Endothelial cell of umbilical vein (primary cell): ENCODE results near the gene COL4A2. TPM values are rescaled to one million over a fixed set of nuclear protein-coding genes. Genes with fewer than 3 reads are reported as not detected.

ENCODE experiments used
- BruUV-seq: library from RNA; stranded (reverse); fragments of 400-500 nt; replicated peaks from 2 replicates; lab custom pipeline; 2021; lab: Mats Ljungman, UMichigan
- CTCF ChIA-PET: fragments of 300-600, 350-600 bp; sonication (Branson Sonifier 250); formaldehyde crosslinking; loops from one replicate; lab custom pipeline; 2021; ENCODE audit warnings: antibody characterized with exemption, inconsistent platforms; lab: Charles Lee
- POLR2A ChIA-PET: fragments of 300-600, 350-600 bp; sonication (Branson Sonifier 250); formaldehyde crosslinking; loops from one replicate; lab custom pipeline; 2021; ENCODE audit warnings: antibody characterized with exemption, inconsistent platforms; lab: Charles Lee
- DNase-seq: peaks from one replicate; pipeline ENCODE4 v3.0.0-alpha.2; 2011; ENCODE audit warnings: low read depth, low spot score
- FAIRE-seq: peaks from 2 replicates; lab custom pipeline; 2011; peaks lifted over from hg19 to GRCh38; lab: Jason Lieb, UNC
- H2AFZ ChIP-seq: 2 replicates; pipeline ENCODE4 v1.6.0; 2012; ENCODE audit warnings: low read depth, low read length, control low read depth, inconsistent platforms
- H3K27ac ChIP-seq: 2 replicates; pipeline ENCODE4 v1.5.1; 2011; ENCODE audit warnings: low read depth, mild to moderate bottlenecking, control low read depth, low read length, moderate library complexity; ENCODE audit not compliant: insufficient read depth
- H3K27me3 ChIP-seq, 2 experiments: 2 replicates each; pipeline versions ENCODE4 v1.6.0 to v1.6.1; 2011; ENCODE audit warnings: low read length in 2 of 2, mixed read lengths in 1 of 2; ENCODE audit not compliant: control insufficient read depth in 2 of 2, insufficient read depth in 2 of 2
- H3K36me3 ChIP-seq, 2 experiments: 2 replicates in 1 of 2; 3 replicates in 1 of 2; pipeline ENCODE4 v1.5.1; 2011; ENCODE audit warnings: low read length in 2 of 2, mild to moderate bottlenecking in 1 of 2, moderate library complexity in 1 of 2; ENCODE audit not compliant: control insufficient read depth in 2 of 2, insufficient read depth in 2 of 2; ENCODE audit errors: extremely low read depth in 1 of 2
- H3K4me1 ChIP-seq: 3 replicates; pipeline ENCODE4 v1.5.1; 2011; ENCODE audit warnings: mild to moderate bottlenecking, low read length; ENCODE audit not compliant: control insufficient read depth, insufficient read depth; ENCODE audit errors: extremely low read depth
- H3K4me2 ChIP-seq: 2 replicates; pipeline ENCODE4 v1.6.1; 2011; ENCODE audit warnings: low read length, control low read depth, mixed read lengths; ENCODE audit not compliant: insufficient read depth
- H3K4me3 ChIP-seq, 3 experiments: fragments of 200-600 bp in 1 of 3; sonication (generic), shearing (Covaris generic) in 1 of 3; replicated peaks in 1 of 3; 2 replicates each; pipeline ENCODE4 v1.5.1; 2011 to 2016; ENCODE audit warnings: control low read depth in 3 of 3, low read length in 3 of 3, mild to moderate bottlenecking in 2 of 3, inconsistent platforms in 1 of 3, low read depth in 1 of 3, moderate library complexity in 1 of 3; ENCODE audit not compliant: insufficient read depth in 1 of 3
- H3K79me2 ChIP-seq: 2 replicates; pipeline ENCODE4 v1.6.0; 2012; ENCODE audit warnings: low read length, inconsistent platforms; ENCODE audit not compliant: control insufficient read depth, insufficient read depth
- H3K9ac ChIP-seq: replicated peaks from 2 replicates; pipeline ENCODE3; 2011; ENCODE audit warnings: low read length, control low read depth; ENCODE audit not compliant: insufficient read depth; ENCODE audit errors: extremely low read depth
- H3K9me1 ChIP-seq: replicated peaks from 3 replicates; pipeline ENCODE4 v1.6.0; 2011; ENCODE audit warnings: mild to moderate bottlenecking, low read length; ENCODE audit not compliant: control insufficient read depth, insufficient read depth; ENCODE audit errors: extremely low read depth
- H3K9me3 ChIP-seq: replicated peaks from 2 replicates; pipeline ENCODE4 v1.5.1; 2012; ENCODE audit warnings: low read length, inconsistent platforms; ENCODE audit not compliant: control insufficient read depth, insufficient read depth
- H4K20me1 ChIP-seq: replicated peaks from 2 replicates; pipeline ENCODE3; 2011; ENCODE audit warnings: mild to moderate bottlenecking, low read length; ENCODE audit not compliant: control insufficient read depth, insufficient read depth; ENCODE audit errors: extremely low read depth
- CTCF ChIP-seq, 2 donors: IDR thresholded peaks; 1 replicate in 1 of 2; 2 replicates in 1 of 2; pipeline ENCODE4 v1.5.1; 2011; ENCODE audit warnings: low read length in 2 of 2, mild to moderate bottlenecking in 2 of 2, moderate library complexity in 2 of 2, control low read depth in 1 of 2, inconsistent platforms in 1 of 2, low read depth in 1 of 2; ENCODE audit not compliant: insufficient read depth in 1 of 2; ENCODE audit errors: extremely low read depth in 1 of 2
- EZH2 ChIP-seq: IDR thresholded peaks from 2 replicates; pipeline ENCODE4 v1.6.1; 2012; ENCODE audit warnings: borderline replicate concordance, low read depth, mild to moderate bottlenecking, moderate library complexity, low read length, inconsistent platforms; ENCODE audit not compliant: severe bottlenecking
- FOS ChIP-seq: IDR thresholded peaks from 2 replicates; pipeline ENCODE4 v1.6.1; 2011; ENCODE audit warnings: mild to moderate bottlenecking, low read length, moderate library complexity, borderline replicate concordance; ENCODE audit not compliant: insufficient read depth
- GATA2 ChIP-seq: IDR thresholded peaks from 2 replicates; pipeline ENCODE4 v1.7.0; 2011; ENCODE audit warnings: low read depth, mild to moderate bottlenecking, moderate library complexity, mixed read lengths, low read length; ENCODE audit not compliant: insufficient read length, insufficient read depth
- JUN ChIP-seq: IDR thresholded peaks from 2 replicates; pipeline ENCODE4 v1.6.1; 2011; ENCODE audit warnings: borderline replicate concordance, low read depth; ENCODE audit not compliant: insufficient read length, insufficient read depth
- MAX ChIP-seq: IDR thresholded peaks from 2 replicates; pipeline ENCODE4 v1.6.1; 2011; ENCODE audit not compliant: insufficient read depth, insufficient read length
- MYC ChIP-seq: IDR thresholded peaks from one replicate; pipeline ENCODE4 v1.6.1; 2011; ENCODE audit warnings: mild to moderate bottlenecking, low read depth, low read length
- POLR2A ChIP-seq: IDR thresholded peaks from 2 replicates; pipeline ENCODE4 v1.6.1; 2012; ENCODE audit warnings: low read depth, mild to moderate bottlenecking, control low read depth, low read length
- POLR2AphosphoS5 ChIP-seq: IDR thresholded peaks from 2 replicates; pipeline ENCODE4 v1.6.1; 2012; ENCODE audit warnings: low read depth, mild to moderate bottlenecking, control low read depth, low read length, moderate library complexity; ENCODE audit not compliant: insufficient read depth
- dilution Hi-C: fragments of 300-500 bp; cut with MboI; formaldehyde crosslinking; loops from one replicate; pipeline ENCODE4 v1.15.0; 2019; ENCODE audit warnings: low sequenced_read_pairs; ENCODE audit not compliant: extremely low pct_ligation_motif_present
- intact Hi-C: fragments of 100-400 bp; cut with micrococcal nuclease; formaldehyde crosslinking; loops from one replicate; pipeline ENCODE4 v1.10.0; 2022
- polyA plus RNA-seq, 4 experiments: library from polyadenylated mRNA; depleted of rRNA in 3 of 4; stranded (reverse) in 3 of 4; unstranded in 1 of 4; fragments of >200 nt; gene quantifications; 2 replicates each; pipeline versions ENCODE4 v1.2.1 to v1.2.3, GENCODE V29; 2011 to 2012; ENCODE audit warnings: missing spikeins in 1 of 4
- total RNA-seq: library from RNA; stranded (reverse); gene quantifications from 2 replicates; pipeline ENCODE4 v1.2.3, GENCODE V29; 2021

The COL4A2 gene
- total and polyA plus RNA-seq, 2 donors (not counting 3 experiments of a cell fraction or from before 2014, with no cell fraction given), result 792 to 940 TPM

- H3K79me2 ChIP-seq, result no peaks in the 10 kb centered on the region
- H3K27ac ChIP-seq, result no peak overlapping the region
- no peak for TF ChIP-seq MYC
- TF ChIP-seq MAX, result no peak
- no peak for TF ChIP-seq POLR2AphosphoS5
- TF ChIP-seq CTCF (IDR thresholded peaks at IDR 0.05; ENCODE audit: extremely low read depth in 1 of 2, insufficient read depth in 1 of 2, low read depth in 1 of 2, low read length in 2 of 2), result no peak
- TF ChIP-seq JUN, result no peak
- no peak for TF ChIP-seq GATA2
- TF ChIP-seq EZH2, result no peak
- no peak for TF ChIP-seq POLR2A
- no peak for TF ChIP-seq FOS
- peaks cover 1 to 3% of the 10 kb centered on the region in 2 experiments for H3K36me3 ChIP-seq
- H3K27me3 ChIP-seq, result no peaks in the 10 kb centered on the region
- H2AFZ ChIP-seq, result no peak overlapping the region
- DNase-seq (no peak), FAIRE-seq (no peak)
- H3K9ac ChIP-seq, result no peak overlapping the region
- no peaks in the 10 kb centered on the region for H3K9me1 ChIP-seq
- no peaks in the 10 kb centered on the region for H4K20me1 ChIP-seq
- intact Hi-C loops, result no loop called here
- H3K4me1 ChIP-seq, result peaks cover 42% of the 10 kb centered on the region
- ChIA-PET POLR2A (no interaction called here), CTCF (interaction anchor here (0.7 to 1.2 kb wide), 3 partner anchors 11 to 59 kb away, joined by 3 to 4 read pairs (median 3); no protein-coding TSS in a partner anchor)
- H3K4me3 ChIP-seq, result no peak overlapping the region
- H3K9me3 ChIP-seq, result no peaks in the 10 kb centered on the region
- dilution Hi-C loops, result no loop called here
- no TSS peak for BruUV-seq
- no peak overlapping the region for H3K4me2 ChIP-seq
Measured at GRCh38 chr13:110404321-110404720, 97.2 kb downstream of the COL4A2 start.
